NCI-H187 (cell line): Measurements from ENCODE around the gene SMPD3.

Source experiments
- DNase-seq, 2 experiments: peaks; one replicate each; lab custom pipeline; 2025; lab: John Stamatoyannopoulos, UW

Gene SMPD3

GRCh38 chr16:68328860-68329390 lies 119.4 kb downstream of the SMPD3 start:
- no peak for DNase-seq

DNA sequence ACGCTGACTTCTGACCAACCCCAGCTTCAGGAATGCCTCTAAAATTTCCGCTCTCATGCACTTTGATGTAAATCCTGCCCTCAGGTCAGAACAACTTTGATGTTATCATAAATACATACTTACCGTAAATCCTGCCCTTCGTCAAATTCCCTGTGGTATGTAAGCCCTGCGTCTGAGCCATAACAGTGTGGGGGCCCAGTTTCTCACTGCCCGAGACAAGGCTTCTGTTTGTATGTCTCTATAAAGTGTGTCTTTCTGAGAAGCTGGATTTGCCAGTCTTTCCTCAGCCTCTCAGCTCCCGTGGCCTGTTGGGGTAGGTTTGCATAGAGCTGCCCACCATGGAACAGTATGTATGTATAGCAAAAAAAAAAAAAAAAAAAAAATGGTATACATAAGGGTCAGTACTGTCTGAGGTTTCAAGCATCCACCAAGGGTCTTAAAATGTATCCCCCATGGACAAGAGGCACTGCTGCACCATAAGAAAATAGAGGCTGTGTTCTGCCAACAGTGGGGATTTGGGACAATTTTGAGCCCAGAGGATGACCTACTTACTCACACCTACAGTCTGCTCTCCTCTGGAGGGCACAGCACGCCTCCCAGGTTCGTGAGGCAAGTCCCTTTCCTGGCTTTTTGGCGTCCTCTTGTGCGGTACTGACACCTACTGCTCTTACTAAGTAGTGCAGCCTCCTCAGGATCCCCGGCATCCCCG lies 120.0 kb downstream of the SMPD3 start:
- peak; percentile 6 to 50 for DNase-seq

- no peak for DNase-seq
Observed at GRCh38 chr16:68324780-68325357, 123.4 kb downstream of the SMPD3 start.

DNA sequence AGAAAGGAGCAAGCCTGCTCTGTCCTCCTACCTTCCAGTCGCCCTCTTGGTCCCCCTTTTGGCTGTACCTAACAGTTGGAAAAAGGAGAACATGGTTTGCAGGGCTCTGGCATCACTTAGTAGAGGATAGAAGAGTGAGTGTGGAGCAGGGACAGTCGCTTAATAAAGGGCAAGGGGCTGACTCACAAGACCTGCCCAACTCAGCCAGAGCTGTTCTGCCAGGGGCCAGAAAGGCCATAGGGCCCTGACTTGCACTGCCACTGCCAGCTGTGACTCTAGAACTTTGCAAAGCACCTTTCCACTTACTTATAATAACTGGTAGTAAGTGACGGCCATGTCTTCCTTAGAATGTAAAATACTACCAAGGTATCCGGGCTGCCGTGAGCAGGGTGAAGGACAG lies 124.0 kb downstream of the SMPD3 start:
- no peak for DNase-seq

DNA sequence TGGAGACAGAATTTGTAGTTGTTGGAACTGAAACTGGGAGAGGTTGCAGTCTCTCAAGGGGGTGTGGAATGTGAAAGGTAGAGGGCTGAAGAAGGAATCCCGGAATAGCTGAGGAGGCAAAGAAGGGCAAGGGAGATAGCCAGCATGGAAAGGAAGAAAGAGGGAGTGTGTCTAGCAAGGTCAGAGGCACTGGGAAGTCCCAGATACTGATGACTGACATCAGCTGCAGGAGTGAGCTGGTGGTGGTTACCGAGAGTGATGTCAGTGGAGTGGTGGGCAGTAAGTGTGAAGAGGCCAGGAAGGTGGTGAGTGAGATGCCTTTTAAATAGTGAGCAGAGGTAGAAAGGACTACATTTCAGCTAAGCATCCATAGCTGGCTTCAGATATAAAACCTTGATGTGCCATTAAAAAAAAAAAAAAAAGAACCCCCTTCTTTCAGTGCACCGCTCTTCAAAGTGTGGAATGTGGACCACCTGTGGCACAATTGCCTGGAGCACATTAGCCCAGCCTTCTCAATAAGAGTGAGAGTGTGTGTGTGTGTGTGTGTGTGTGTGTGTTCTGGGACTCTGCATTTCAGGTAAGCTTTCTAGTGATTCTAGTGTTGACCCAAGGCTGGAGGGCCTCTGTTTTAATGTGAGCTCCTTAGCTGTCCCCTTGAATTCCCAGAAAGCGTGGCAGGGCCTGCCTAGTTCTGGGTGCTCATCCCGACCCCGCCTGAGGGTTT lies 129.0 kb downstream of the SMPD3 start:
- peak; percentile 38 to 86 for DNase-seq

GRCh38 chr16:68313116-68313515 lies 135.2 kb downstream of the SMPD3 start:
- no peak for DNase-seq

DNA sequence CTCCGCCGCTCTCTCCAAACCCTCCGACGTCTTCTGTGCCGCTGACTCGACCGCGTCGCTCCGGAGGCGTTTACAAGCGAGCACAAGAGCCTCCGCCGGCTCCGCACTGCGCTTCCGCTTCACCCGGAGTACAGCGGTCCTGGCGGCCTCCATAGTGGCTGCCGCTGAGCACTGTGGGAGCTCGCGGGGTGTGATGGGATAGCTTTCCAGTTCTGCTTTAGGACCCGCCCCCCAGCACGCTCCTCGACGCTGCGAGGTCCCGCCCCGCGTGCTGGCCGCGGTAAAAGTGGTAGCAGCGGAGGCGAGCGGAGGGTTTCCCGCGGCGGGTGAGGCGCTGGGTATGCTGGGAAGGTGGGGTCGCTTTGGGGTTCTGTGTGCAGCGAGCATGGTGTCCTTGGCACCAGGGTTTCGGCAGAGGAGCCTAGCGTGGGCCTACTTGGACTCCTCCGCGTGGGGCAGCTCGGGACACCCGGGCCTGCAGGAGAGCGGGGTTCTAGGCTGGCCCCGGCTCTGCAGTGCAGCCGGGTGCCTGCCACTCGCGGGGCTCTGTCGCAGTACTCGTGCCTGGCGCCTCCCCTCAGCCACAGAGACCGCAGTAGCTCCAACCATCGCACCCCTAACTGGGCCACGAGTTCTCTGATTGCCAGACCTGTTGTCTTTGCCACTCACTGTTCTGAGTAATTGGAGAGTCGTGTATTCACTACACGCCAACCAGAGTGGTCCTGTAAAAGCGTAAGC lies 137.4 kb downstream of the SMPD3 start, which contains the start of the genes PRMT7 and SLC7A6OS:
TSS of gene PRMT7 (plus strand) at position 246 of the 738 bp plus-strand sequence. CDS start 4,961 bp downstream, outside the sequence.
TSS of gene SLC7A6OS (minus strand) at position 173 of the 738 bp plus-strand sequence. CDS start at position 153, 20 bp downstream.
- DNase-seq = peak; percentile 21 to 64

DNA sequence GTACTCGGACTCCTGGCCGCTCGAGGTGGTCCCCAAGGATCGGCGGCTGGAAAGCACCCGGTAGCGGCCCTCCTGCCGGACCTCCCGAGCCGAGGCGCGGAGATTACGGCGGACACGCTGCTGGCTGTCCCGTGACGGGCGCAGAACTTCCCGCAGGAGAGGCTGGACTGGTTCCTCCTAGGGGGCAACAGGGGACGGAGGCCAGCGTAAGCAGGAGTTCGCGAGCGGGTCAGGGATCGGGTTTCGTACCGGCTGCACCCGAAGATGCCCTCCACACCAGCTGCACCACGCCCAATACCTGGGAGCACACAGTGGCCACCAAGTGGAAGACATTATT lies 137.9 kb downstream of the SMPD3 start:
- no peak for DNase-seq

DNA sequence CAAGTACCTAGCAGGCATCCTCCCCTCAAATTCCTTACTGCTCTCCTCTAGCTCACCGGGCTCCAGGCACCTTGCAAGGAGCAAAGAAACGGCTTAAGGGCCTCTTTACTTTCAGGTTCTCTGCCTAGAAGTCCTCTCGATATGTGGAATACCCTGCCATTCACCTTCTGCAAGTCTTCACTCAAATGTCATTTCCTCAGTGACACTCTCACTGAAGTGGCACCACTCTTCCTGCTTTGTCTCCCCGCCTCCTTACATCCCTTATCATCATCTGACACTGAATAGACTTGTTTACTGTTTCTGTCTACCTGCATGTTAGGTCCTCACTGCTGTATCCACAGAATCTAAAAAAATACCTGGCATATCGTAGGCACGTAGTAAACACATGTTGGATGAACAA lies 138.5 kb downstream of the SMPD3 start:
- no peak for DNase-seq
